T-cell (primary cell): ENCODE data around the gene PTPRD. TPM values are rescaled to one million over a fixed set of nuclear protein-coding genes. Genes with fewer than 3 reads are reported as not detected.

Experiments used
- ATAC-seq, 4 experiments: fragments of 200-7000 bp in 3 of 4; fragments of 150-1000 bp in 1 of 4; cut with Tn5 transposase; replicated peaks in 1 of 4; 1 replicate in 3 of 4; 2 replicates in 1 of 4; pipeline ENCODE4 v1.10.0; 2021; ENCODE audit warnings: moderate library complexity in 3 of 4, mild to moderate bottlenecking in 2 of 4, moderate number of reproducible peaks in 1 of 4
- CTCF ChIA-PET, 2 donors: fragments of 300-600 bp; sonication (Branson Sonifier 250); formaldehyde crosslinking; loops; one replicate each; lab custom pipeline; 2022; ENCODE audit warnings: antibody characterized with exemption in 2 of 2; lab: Charles Lee
- POLR2A ChIA-PET, 2 donors: fragments of 300-600 bp; sonication (Branson Sonifier 250); formaldehyde crosslinking; loops; one replicate each; lab custom pipeline; 2022; ENCODE audit warnings: antibody characterized with exemption in 2 of 2; lab: Charles Lee
- DNase-seq, 35 experiments: peaks; one replicate each; pipeline versions ENCODE4 v3.0.0 to v3.0.0-alpha.2; 2013 to 2023
- H3K27ac ChIP-seq: one replicate; pipeline ENCODE4 v1.5.1; 2013; ENCODE audit warnings: low read length
- H3K27me3 ChIP-seq, 2 experiments: replicated peaks in 1 of 2; 1 replicate in 1 of 2; 2 replicates in 1 of 2; pipeline versions ENCODE4 v1.6.1 to v1.7.0; 2013; ENCODE audit warnings: low read length in 1 of 2, mixed read lengths in 1 of 2; ENCODE audit not compliant: control insufficient read depth in 2 of 2, insufficient read depth in 2 of 2; ENCODE audit errors: extremely low read depth in 1 of 2
- H3K36me3 ChIP-seq, 2 donors: 1 replicate in 1 of 2; 2 replicates in 1 of 2; pipeline versions ENCODE4 v1.6.1 to v1.7.0; 2013; ENCODE audit warnings: low read length in 1 of 2; ENCODE audit not compliant: control insufficient read depth in 2 of 2, insufficient read depth in 1 of 2; ENCODE audit errors: extremely low read depth in 1 of 2
- H3K4me1 ChIP-seq, 2 experiments: 1 replicate in 1 of 2; 2 replicates in 1 of 2; pipeline versions ENCODE4 v1.6.1 to v1.7.0; 2013; ENCODE audit warnings: low read length in 2 of 2, mixed read lengths in 1 of 2; ENCODE audit not compliant: insufficient read depth in 2 of 2, control insufficient read depth in 1 of 2; ENCODE audit errors: extremely low read depth in 1 of 2
- H3K4me3 ChIP-seq, 2 donors: 1 replicate in 1 of 2; 2 replicates in 1 of 2; pipeline versions ENCODE4 v1.5.1 to v1.7.0; 2013; ENCODE audit warnings: mild to moderate bottlenecking in 2 of 2, low read length in 1 of 2, moderate library complexity in 1 of 2; ENCODE audit not compliant: control insufficient read depth in 1 of 2; ENCODE audit errors: extremely low read depth in 1 of 2
- H3K9me3 ChIP-seq: 2 replicates; pipeline ENCODE4 v1.7.0; 2013
- H3K27ac Mint-ChIP-seq, 2 donors: one replicate each; pipeline ENCODE4 v1.8.0; 2020 to 2021; ENCODE audit warnings: mild to moderate bottlenecking in 2 of 2, mixed read lengths in 2 of 2
- H3K27me3 Mint-ChIP-seq, 2 donors: one replicate each; pipeline ENCODE4 v1.8.0; 2021 to 2022; ENCODE audit warnings: mixed read lengths in 2 of 2
- H3K36me3 Mint-ChIP-seq: one replicate; pipeline ENCODE4 v1.8.0; 2021; ENCODE audit warnings: mixed read lengths
- H3K4me1 Mint-ChIP-seq, 3 donors: one replicate each; pipeline ENCODE4 v1.8.0; 2020 to 2022; ENCODE audit warnings: mixed read lengths in 3 of 3, mild to moderate bottlenecking in 1 of 3
- H3K4me3 Mint-ChIP-seq, 3 donors: one replicate each; pipeline ENCODE4 v1.8.0; 2020 to 2022; ENCODE audit warnings: mild to moderate bottlenecking in 3 of 3, mixed read lengths in 3 of 3, moderate library complexity in 3 of 3
- H3K9me3 Mint-ChIP-seq, 3 donors: one replicate each; pipeline ENCODE4 v1.8.0; 2020 to 2022; ENCODE audit warnings: mixed read lengths in 3 of 3
- WGBS: methylation state at CpG from one replicate; pipeline ENCODE4 v1.1.5; 2013; ENCODE audit warnings: missing lambda C conversion rate; ENCODE audit not compliant: insufficient coverage; 5-methylcytosine and 5-hydroxymethylcytosine counted together
- total RNA-seq, 35 experiments: library from RNA in 6 of 35; stranded (reverse) in 6 of 35; fragments of 120-200 nt in 1 of 35; gene quantifications; one replicate each; pipeline versions ENCODE4 v1.2.1 to v1.2.4 and lab custom pipeline; 2013 to 2026

The PTPRD gene
- total RNA-seq, 5 donors from 2014 or later (not counting 1 experiment from before 2014, with no cell fraction given): 0.13 to 0.61 (median 0.38) TPM; not detected in 2

- no peak overlapping the region for H3K27ac Mint-ChIP-seq
- H3K36me3 ChIP-seq: no peaks in the 10 kb centered on the region
- H3K4me3 Mint-ChIP-seq: no peak overlapping the region
- no CpG with 5 or more reads among the region's 4 CpGs for WGBS
- DNase-seq (no peak), ATAC-seq (no peak)
- CTCF ChIA-PET: interaction anchor here in 1 of 2 donors (1.0 to 1.5 kb wide), 3 partner anchors 19 to 337 kb away, joined by 3 to 6 read pairs (median 3); no protein-coding TSS in a partner anchor
- H3K27me3 Mint-ChIP-seq: no peaks in the 10 kb centered on the region
- H3K9me3 ChIP-seq: no peaks in the 10 kb centered on the region
- H3K36me3 Mint-ChIP-seq: no peaks in the 10 kb centered on the region
- H3K27ac ChIP-seq: no peak overlapping the region
- POLR2A ChIA-PET: interaction anchor here in 1 of 2 donors (0.5 kb wide), 1 partner anchor 209 kb away, joined by 3 read pairs; no protein-coding TSS in a partner anchor
- H3K9me3 Mint-ChIP-seq: no peaks in the 10 kb centered on the region
- H3K27me3 ChIP-seq: no peaks in the 10 kb centered on the region
- no peaks in the 10 kb centered on the region for H3K4me1 Mint-ChIP-seq
- H3K4me1 ChIP-seq: no peaks in the 10 kb centered on the region
- H3K4me3 ChIP-seq: no peak overlapping the region
These were observed 1007.1 kb downstream of the PTPRD start for GRCh38 chr9:9605681-9606080.

- ChIA-PET POLR2A (interaction anchor here in 1 of 2 donors (0.6 kb wide), 1 partner anchor 31 kb away, joined by 3 read pairs; no protein-coding TSS in a partner anchor), CTCF (interaction anchor here in 1 of 2 donors (0.5 to 0.6 kb wide), 2 partner anchors 183 to 207 kb away, joined by 3 to 5 read pairs; no protein-coding TSS in a partner anchor)
- Mint-ChIP-seq H3K36me3 (no peaks in the 10 kb centered on the region), H3K27ac (no peak overlapping the region), H3K4me3 (no peak overlapping the region), H3K4me1 (no peaks in the 10 kb centered on the region), H3K9me3 (peaks cover 0 to 5% (median 3%) of the 10 kb centered on the region in 3 donors), H3K27me3 (no peaks in the 10 kb centered on the region)
- H3K4me1 ChIP-seq: no peaks in the 10 kb centered on the region
- no peaks in the 10 kb centered on the region for H3K36me3 ChIP-seq
- DNase-seq: no peak
- no peak for ATAC-seq
- no peaks in the 10 kb centered on the region for H3K9me3 ChIP-seq
- H3K27me3 ChIP-seq: no peaks in the 10 kb centered on the region
- H3K27ac ChIP-seq: no peak overlapping the region
- H3K4me3 ChIP-seq: no peak overlapping the region
- WGBS: 83% methylated on average over 2 of the region's 2 CpGs
These were observed 1009.5 kb downstream of the PTPRD start for GRCh38 chr9:9603345-9603744.

GRCh38 chr9:9598723-9599122 lies 1014.1 kb downstream of the PTPRD start:
- H3K27ac Mint-ChIP-seq: no peak overlapping the region
- no peaks in the 10 kb centered on the region for H3K36me3 Mint-ChIP-seq
- no peak overlapping the region for H3K4me3 ChIP-seq
- WGBS: no CpG with 5 or more reads among the region's 1 CpG
- no peak overlapping the region for H3K27ac ChIP-seq
- no peaks in the 10 kb centered on the region for H3K27me3 ChIP-seq
- no peak for ATAC-seq
- DNase-seq: no peak
- no peaks in the 10 kb centered on the region for H3K9me3 ChIP-seq
- H3K9me3 Mint-ChIP-seq: peaks cover 0 to 11% (median 8%) of the 10 kb centered on the region in 3 donors
- H3K4me3 Mint-ChIP-seq: no peak overlapping the region
- ChIA-PET CTCF (no interaction called here), POLR2A (no interaction called here)
- no peaks in the 10 kb centered on the region for H3K4me1 Mint-ChIP-seq
- no peaks in the 10 kb centered on the region for H3K36me3 ChIP-seq
- no peaks in the 10 kb centered on the region for H3K27me3 Mint-ChIP-seq
- H3K4me1 ChIP-seq: no peaks in the 10 kb centered on the region

DNA sequence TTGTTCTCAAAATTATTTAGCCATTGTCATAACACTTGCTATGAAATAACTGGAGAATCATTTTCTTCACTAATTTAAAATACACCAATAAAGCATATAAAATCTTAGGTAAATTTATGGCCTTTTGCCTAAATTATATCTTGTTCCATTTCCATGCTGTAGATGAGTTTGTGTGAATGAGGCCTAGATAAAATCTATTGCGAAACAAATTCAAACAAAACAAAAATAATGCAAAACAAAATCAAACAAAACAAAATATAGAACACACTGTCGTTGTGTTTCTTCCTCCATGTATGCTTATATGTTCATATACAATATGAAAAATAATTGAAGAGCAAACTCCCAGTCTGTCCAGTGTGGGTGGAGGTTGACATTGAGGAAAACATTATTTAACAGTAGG lies 1020.7 kb downstream of the PTPRD start:
- DNase-seq (no peak), ATAC-seq (no peak)
- Mint-ChIP-seq H3K9me3 (peaks cover 0 to 12% (median 6%) of the 10 kb centered on the region in 3 donors), H3K4me1 (no peaks in the 10 kb centered on the region), H3K27me3 (no peaks in the 10 kb centered on the region), H3K4me3 (no peak overlapping the region), H3K36me3 (no peaks in the 10 kb centered on the region), H3K27ac (no peak overlapping the region)
- ChIA-PET POLR2A (no interaction called here), CTCF (interaction anchor here in 1 of 2 donors (0.5 kb wide), 1 partner anchor 363 kb away, joined by 5 read pairs; no protein-coding TSS in a partner anchor)
- no peaks in the 10 kb centered on the region for H3K36me3 ChIP-seq
- no peaks in the 10 kb centered on the region for H3K4me1 ChIP-seq
- H3K4me3 ChIP-seq: no peak overlapping the region
- WGBS: no CpG with 5 or more reads among the region's 2 CpGs
- H3K27me3 ChIP-seq: no peaks in the 10 kb centered on the region
- H3K9me3 ChIP-seq: no peaks in the 10 kb centered on the region
- H3K27ac ChIP-seq: no peak overlapping the region

- WGBS: 14% methylated on average over 1 of the region's 2 CpGs
- Mint-ChIP-seq H3K4me3 (no peak overlapping the region), H3K27me3 (no peaks in the 10 kb centered on the region), H3K4me1 (no peaks in the 10 kb centered on the region), H3K36me3 (no peaks in the 10 kb centered on the region), H3K27ac (no peak overlapping the region), H3K9me3 (peaks cover 0 to 3% (median 2%) of the 10 kb centered on the region in 3 donors)
- Histone ChIP-seq H3K4me1 (no peaks in the 10 kb centered on the region), H3K27me3 (no peaks in the 10 kb centered on the region), H3K36me3 (no peaks in the 10 kb centered on the region), H3K27ac (no peak overlapping the region), H3K9me3 (no peaks in the 10 kb centered on the region), H3K4me3 (no peak overlapping the region)
- ChIA-PET POLR2A (no interaction called here), CTCF (no interaction called here)
- ATAC-seq: no peak
- no peak for DNase-seq
These were observed 1026.9 kb downstream of the PTPRD start for GRCh38 chr9:9585920-9586319.

DNA sequence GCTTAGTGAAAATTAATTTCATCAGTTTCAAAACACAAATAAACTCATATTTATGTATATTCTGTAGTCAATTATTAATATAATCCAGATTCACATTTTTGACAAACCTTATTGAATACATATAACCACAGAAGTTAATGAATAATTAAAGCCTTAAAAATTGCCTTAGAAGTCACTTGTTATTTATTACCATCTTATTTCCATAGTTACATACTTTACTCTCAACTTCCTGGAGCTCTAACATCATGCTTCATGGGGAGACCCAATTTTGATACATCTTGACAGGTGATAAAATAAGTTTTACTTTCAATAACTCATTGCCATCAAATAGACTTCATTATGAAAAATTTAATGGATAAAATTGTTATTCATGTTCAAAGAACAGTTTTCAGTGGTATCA lies 1038.7 kb downstream of the PTPRD start:
- Mint-ChIP-seq H3K27me3 (no peaks in the 10 kb centered on the region), H3K36me3 (no peaks in the 10 kb centered on the region), H3K9me3 (peaks cover 0 to 10% (median 6%) of the 10 kb centered on the region in 3 donors), H3K27ac (no peak overlapping the region), H3K4me1 (no peaks in the 10 kb centered on the region), H3K4me3 (no peak overlapping the region)
- Histone ChIP-seq H3K36me3 (no peaks in the 10 kb centered on the region), H3K4me1 (no peaks in the 10 kb centered on the region), H3K27me3 (no peaks in the 10 kb centered on the region), H3K9me3 (no peaks in the 10 kb centered on the region), H3K4me3 (no peak overlapping the region), H3K27ac (no peak overlapping the region)
- DNase-seq (no peak), ATAC-seq (no peak)
- POLR2A ChIA-PET: no interaction called here
- CTCF ChIA-PET: no interaction called here
